Activated CD4-positive, alpha-beta T cell treated with anti-CD3 and anti-CD28 coated beads, Interleukin-2, amount 50 U/mL, for 16 hours (primary cell): ENCODE measurements around the gene PRDM4.

ENCODE experiments used
- DNase-seq: peaks from one replicate; pipeline ENCODE4 v3.0.0-alpha.2; 2020

The PRDM4 gene

GRCh38 chr12:107685360-107686248 is 75.3 kb downstream of the PRDM4 start, which contains the start of gene PWP1:
TSS of gene PWP1 (plus strand) at chr12:107685799. CDS start at chr12:107685900, 101 bp downstream.
- peak; percentile 96 for DNase-seq

GRCh38 chr12:107684990-107685359 is 76.0 kb downstream of the PRDM4 start:
- peak; percentile 29 for DNase-seq

GRCh38 chr12:107684029-107684795 is 76.7 kb downstream of the PRDM4 start:
- no peak for DNase-seq
